A673 (cell line): ENCODE measurements around the gene SLC38A3.
"Not testable (repeated sequence)": the region's sequence is repeated elsewhere in the genome, so short reads cannot be mapped to it uniquely, and the experiment has no call there.

Experiments used
- EZH2 ChIP-seq: fragments of 200-600 bp; sonication (generic); IDR thresholded peaks from 2 replicates; pipeline ENCODE4 v1.6.1; 2017; ENCODE audit warnings: borderline replicate concordance, low read depth, mild to moderate bottlenecking, mixed read lengths, antibody characterized with exemption, low read length; ENCODE audit not compliant: poor library complexity, severe bottlenecking
- TF ChIP-seq, protein P1 (sequence below): fragments of 300-800, 200-600 bp; sonication (generic); conservative IDR thresholded peaks from 2 replicates; pipeline ENCODE4 v1.5.1; 2017; ENCODE audit warnings: low read depth, mild to moderate bottlenecking, antibody characterized with exemption, low read length, moderate library complexity, mixed read lengths

DNA sequence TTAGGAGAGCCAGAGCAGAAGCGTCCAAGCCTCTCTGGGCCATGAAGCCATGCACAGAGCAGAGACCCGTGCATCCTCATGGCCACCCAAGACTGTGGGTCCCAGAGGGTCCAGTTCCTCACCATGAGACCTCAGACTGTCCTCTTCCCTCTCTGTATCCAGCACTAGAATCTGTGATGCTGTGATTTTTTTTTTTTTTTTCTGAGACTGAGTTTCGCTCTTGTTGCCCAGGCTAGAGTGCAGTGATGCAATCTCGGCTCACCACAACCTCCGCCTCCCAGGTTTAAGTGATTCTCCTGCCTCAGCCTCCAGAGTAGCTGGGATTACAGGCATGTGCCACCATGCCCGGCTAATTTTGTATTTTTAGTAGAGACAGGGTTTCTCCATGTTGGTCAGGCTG, 39.7 kb downstream of the SLC38A3 start:
- TF ChIP-seq, protein P1, sequence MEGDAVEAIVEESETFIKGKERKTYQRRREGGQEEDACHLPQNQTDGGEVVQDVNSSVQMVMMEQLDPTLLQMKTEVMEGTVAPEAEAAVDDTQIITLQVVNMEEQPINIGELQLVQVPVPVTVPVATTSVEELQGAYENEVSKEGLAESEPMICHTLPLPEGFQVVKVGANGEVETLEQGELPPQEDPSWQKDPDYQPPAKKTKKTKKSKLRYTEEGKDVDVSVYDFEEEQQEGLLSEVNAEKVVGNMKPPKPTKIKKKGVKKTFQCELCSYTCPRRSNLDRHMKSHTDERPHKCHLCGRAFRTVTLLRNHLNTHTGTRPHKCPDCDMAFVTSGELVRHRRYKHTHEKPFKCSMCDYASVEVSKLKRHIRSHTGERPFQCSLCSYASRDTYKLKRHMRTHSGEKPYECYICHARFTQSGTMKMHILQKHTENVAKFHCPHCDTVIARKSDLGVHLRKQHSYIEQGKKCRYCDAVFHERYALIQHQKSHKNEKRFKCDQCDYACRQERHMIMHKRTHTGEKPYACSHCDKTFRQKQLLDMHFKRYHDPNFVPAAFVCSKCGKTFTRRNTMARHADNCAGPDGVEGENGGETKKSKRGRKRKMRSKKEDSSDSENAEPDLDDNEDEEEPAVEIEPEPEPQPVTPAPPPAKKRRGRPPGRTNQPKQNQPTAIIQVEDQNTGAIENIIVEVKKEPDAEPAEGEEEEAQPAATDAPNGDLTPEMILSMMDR, result not testable (repeated sequence)
- not testable (repeated sequence) for TF ChIP-seq EZH2
